ENCODE measurements around the gene TEKT2.

Gene TEKT2

GRCh38 chr1:36086529-36087232, 2.8 kb downstream of the TEKT2 start:
- no peak overlapping the region for H3K4me3 ChIP-seq
- no peak overlapping the region for H3K27ac ChIP-seq

- peak overlapping the region in 1 of 21 experiments; percentile 93 for H3K27ac ChIP-seq
- H3K4me3 ChIP-seq: no peak overlapping the region
Observed at GRCh38 chr1:36087233-36088123, 3.6 kb downstream of the TEKT2 start.

- H3K27ac ChIP-seq: peak overlapping the region; percentile 35 to 97 (median 91)
Observed at GRCh38 chr1:36088265-36088576, 4.3 kb downstream of the TEKT2 start.

GRCh38 chr1:36088577-36089392, 4.9 kb downstream of the TEKT2 start, which contains the start of gene ADPRS:
TSS of gene ADPRS (plus strand) at chr1:36088892. CDS start at chr1:36088905, 13 bp downstream.
- peak within 1 kb of the TSS; percentile 83 to 100 (median 98) for H3K4me3 ChIP-seq
- H3K27ac ChIP-seq: peak within 1 kb of the TSS; percentile 68 to 97 (median 91)

More at GRCh38 chr1:36088265-36088576, 4.3 kb downstream of the TEKT2 start:
- peak overlapping the region; percentile 83 to 100 (median 98) for H3K4me3 ChIP-seq

GRCh38 chr1:36089393-36090121, 5.7 kb downstream of the TEKT2 start:
- peak overlapping the region in 20 of 21 experiments; percentile 72 to 97 (median 92) for H3K27ac ChIP-seq
- peak overlapping the region; percentile 83 to 100 (median 98) for H3K4me3 ChIP-seq

GRCh38 chr1:36091141-36091540, 7.2 kb downstream of the TEKT2 start:
- H3K27ac ChIP-seq: no peak overlapping the region
- no peak overlapping the region for H3K4me3 ChIP-seq

- H3K4me3 ChIP-seq: no peak overlapping the region
- no peak overlapping the region for H3K27ac ChIP-seq
Observed at GRCh38 chr1:36091698-36092097, 7.8 kb downstream of the TEKT2 start.

GRCh38 chr1:36092166-36092797, 8.4 kb downstream of the TEKT2 start:
- Histone ChIP-seq H3K4me3 (no peak overlapping the region), H3K27ac (peak overlapping the region in 1 of 21 experiments; percentile 6)

GRCh38 chr1:36092798-36093185, 8.9 kb downstream of the TEKT2 start:
- Histone ChIP-seq H3K4me3 (no peak overlapping the region), H3K27ac (peak overlapping the region in 4 of 21 experiments; percentile 6 to 36 (median 26))

GRCh38 chr1:36093226-36093625, 9.3 kb downstream of the TEKT2 start:
- H3K27ac ChIP-seq: peak overlapping the region in 8 of 21 experiments; percentile 6 to 52 (median 25)
- H3K4me3 ChIP-seq: no peak overlapping the region

- Histone ChIP-seq H3K27ac (peak overlapping the region in 10 of 21 experiments; percentile 1 to 52 (median 28)), H3K4me3 (no peak overlapping the region)
Observed at GRCh38 chr1:36093929-36094328, 10.0 kb downstream of the TEKT2 start.

- Histone ChIP-seq H3K4me3 (no peak overlapping the region), H3K27ac (peak overlapping the region in 9 of 21 experiments; percentile 1 to 45 (median 30))
Observed at GRCh38 chr1:36094621-36095061, 10.7 kb downstream of the TEKT2 start.

GRCh38 chr1:36095760-36096405, 12.0 kb downstream of the TEKT2 start:
- peak overlapping the region in 7 of 21 experiments; percentile 1 to 58 (median 44) for H3K27ac ChIP-seq
- H3K4me3 ChIP-seq: no peak overlapping the region

- Histone ChIP-seq H3K27ac (peak overlapping the region in 9 of 21 experiments; percentile 8 to 58 (median 29)), H3K4me3 (no peak overlapping the region)
Observed at GRCh38 chr1:36096500-36097432, 12.9 kb downstream of the TEKT2 start.

- no peak overlapping the region for H3K4me3 ChIP-seq
- H3K27ac ChIP-seq: peak overlapping the region in 11 of 21 experiments; percentile 1 to 74 (median 22)
Observed at GRCh38 chr1:36097693-36098585, 14.0 kb downstream of the TEKT2 start.

All from skin epidermis (tissue), 12 donors.